Stomach (tissue), 9 donors: ENCODE data around the gene BRCA1. TPM values are rescaled to one million over a fixed set of nuclear protein-coding genes. Genes with fewer than 3 reads are reported as not detected.

Experiments used
- DNase-seq, 2 donors: peaks; one replicate each; pipeline versions ENCODE4 v3.0.0 to v3.0.0-alpha.2; 2013 to 2019
- H3K27ac ChIP-seq, 5 donors: fragments of 200-600 bp in 4 of 5; sonication (generic) in 4 of 5; one replicate each; pipeline ENCODE4 v1.5.1; 2013 to 2019; ENCODE audit warnings: mild to moderate bottlenecking in 1 of 5, moderate library complexity in 1 of 5
- H3K27me3 ChIP-seq, 3 donors: fragments of 200-600 bp; sonication (generic); one replicate each; pipeline ENCODE4 v1.5.1; 2017 to 2019; ENCODE audit warnings: mixed run types in 1 of 3
- H3K36me3 ChIP-seq, 4 donors: fragments of 200-600 bp; sonication (generic); 1 replicate in 3 of 4; 2 replicates in 1 of 4; pipeline ENCODE4 v1.5.1; 2016 to 2019
- H3K4me1 ChIP-seq, 4 donors: fragments of 200-600 bp; sonication (generic); one replicate each; pipeline ENCODE4 v1.5.1; 2016 to 2019
- H3K4me3 ChIP-seq, 4 donors: fragments of 200-600 bp; sonication (generic) in 3 of 4; one replicate each; pipeline ENCODE4 v1.5.1; 2016 to 2019; ENCODE audit warnings: mild to moderate bottlenecking in 1 of 4
- H3K9me3 ChIP-seq, 4 donors: fragments of 200-600 bp; sonication (generic); one replicate each; pipeline ENCODE4 v1.5.1; 2016 to 2019
- CTCF ChIP-seq, 7 experiments: fragments of 450-650 bp in 4 of 7; fragments of 200-600 bp in 3 of 7; sonication (generic) in 3 of 7; IDR thresholded peaks; one replicate each; pipeline ENCODE4 v1.5.1; 2016 to 2019; ENCODE audit warnings: antibody characterized with exemption in 7 of 7, control low read depth in 2 of 7, mild to moderate bottlenecking in 1 of 7
- EP300 ChIP-seq: sonication (generic); formaldehyde crosslinking; IDR thresholded peaks from one replicate; pipeline ENCODE4 v1.6.1; 2017; ENCODE audit warnings: antibody characterized with exemption
- POLR2A ChIP-seq, 4 donors: fragments of 450-650 bp; IDR thresholded peaks; one replicate each; pipeline ENCODE4 v1.6.1; 2016; ENCODE audit warnings: antibody characterized with exemption in 4 of 4, control low read depth in 2 of 4, mild to moderate bottlenecking in 1 of 4, moderate library complexity in 1 of 4
- POLR2AphosphoS5 ChIP-seq, 3 donors: sonication (generic); formaldehyde crosslinking; IDR thresholded peaks; one replicate each; pipeline ENCODE4 v1.6.1; 2016; ENCODE audit warnings: antibody characterized with exemption in 3 of 3
- WGBS, 5 donors: extraction: QIAGEN DNeasy Blood & Tissue Kit in 3 of 5; methylation state at CpG; one replicate each; pipeline versions ENCODE4 v1.1.5 to v1.1.7; 2013 to 2018; 5-methylcytosine and 5-hydroxymethylcytosine counted together
- intact Hi-C: fragments of 100-400 bp; cut with DNase I; formaldehyde crosslinking; loops from one replicate; pipeline ENCODE4 v1.15.1; 2023; ENCODE audit warnings: low total_unique reads
- polyA plus RNA-seq, 3 donors: library from polyadenylated mRNA; stranded (reverse); fragments of 200-250 nt; gene quantifications; one replicate each; pipeline ENCODE4 v1.2.3, GENCODE V29; 2013
- total RNA-seq, 5 donors: library from RNA; depleted of rRNA; stranded (reverse); fragments of >200 nt; gene quantifications; one replicate each; pipeline versions ENCODE4 v1.1.0 to v1.2.3, GENCODE V29; 2014 to 2016
- donor health status: healthy with polysubstance abuse.
- donor health status: Bipolar disorder and iron deficiency.
- donor health status: healthy.

Gene BRCA1
- total and polyA plus RNA-seq, 8 donors = 2.0 to 47.5 (median 14.3) TPM

GRCh38 chr17:43151880-43152456, 26.8 kb upstream of the BRCA1 start:
- Histone ChIP-seq H3K27me3 (no peaks in the 10 kb centered on the region), H3K4me1 (no peaks in the 10 kb centered on the region), H3K36me3 (peaks cover 0 to 26% (median 11%) of the 10 kb centered on the region in 4 donors), H3K4me3 (no peak overlapping the region), H3K9me3 (peaks cover 0 to 2% (median 0%) of the 10 kb centered on the region in 4 donors), H3K27ac (no peak overlapping the region)
- DNase-seq = no peak
- WGBS, 5 donors = 94 to 98% (median 96%) methylated on average over 3 of the region's 3 CpGs
- intact Hi-C loops = no loop called here
- no peak for TF ChIP-seq CTCF (IDR thresholded peaks at IDR 0.05)
- TF ChIP-seq EP300 = no peak

- H3K27ac ChIP-seq = no peak overlapping the region
- no peaks in the 10 kb centered on the region for H3K9me3 ChIP-seq
- intact Hi-C loops = no loop called here
- H3K4me1 ChIP-seq = no peaks in the 10 kb centered on the region
- 85 to 93% (median 91%) methylated on average over 4 of the region's 4 CpGs for whole genome bisulfite sequencing, 5 donors
- TF ChIP-seq CTCF (IDR thresholded peaks at IDR 0.05) (no peak), EP300 (no peak), POLR2A (IDR thresholded peaks at IDR 0.05) (no peak), POLR2AphosphoS5 (IDR thresholded peaks at IDR 0.05) (no peak)
- H3K4me3 ChIP-seq = no peak overlapping the region
- DNase-seq = no peak
- no peaks in the 10 kb centered on the region for H3K27me3 ChIP-seq
- H3K36me3 ChIP-seq = peaks cover 9 to 45% (median 30%) of the 10 kb centered on the region in 4 donors
Observed at GRCh38 chr17:43146649-43147048, 21.5 kb upstream of the BRCA1 start.

- no peak for DNase-seq
- no peak for TF ChIP-seq POLR2AphosphoS5 (IDR thresholded peaks at IDR 0.05)
- no peak for TF ChIP-seq CTCF (IDR thresholded peaks at IDR 0.05)
- TF ChIP-seq POLR2A (IDR thresholded peaks at IDR 0.05) = no peak
- TF ChIP-seq EP300 = no peak
Observed at GRCh38 chr17:43143201-43143600, 18.0 kb upstream of the BRCA1 start.

GRCh38 chr17:43142153-43142552, 17.0 kb upstream of the BRCA1 start:
- WGBS, 5 donors = 89 to 94% (median 92%) methylated on average over 5 of the region's 5 CpGs
- no peak for DNase-seq
- Histone ChIP-seq H3K4me3 (no peak overlapping the region), H3K9me3 (no peaks in the 10 kb centered on the region), H3K36me3 (peaks cover 9 to 48% (median 28%) of the 10 kb centered on the region in 4 donors), H3K4me1 (no peaks in the 10 kb centered on the region), H3K27me3 (no peaks in the 10 kb centered on the region), H3K27ac (no peak overlapping the region)
- TF ChIP-seq POLR2A (IDR thresholded peaks at IDR 0.05) (no peak), CTCF (IDR thresholded peaks at IDR 0.05) (no peak), POLR2AphosphoS5 (IDR thresholded peaks at IDR 0.05) (no peak), EP300 (no peak)
- intact Hi-C loops = no loop called here

More at GRCh38 chr17:43143201-43143600, 18.0 kb upstream of the BRCA1 start:
- intact Hi-C loops = no loop called here
- H3K9me3 ChIP-seq = no peaks in the 10 kb centered on the region
- H3K27me3 ChIP-seq = no peaks in the 10 kb centered on the region
- no peaks in the 10 kb centered on the region for H3K4me1 ChIP-seq
- WGBS, 5 donors = 80 to 91% (median 89%) methylated on average over 5 of the region's 5 CpGs
- peaks cover 9 to 54% (median 30%) of the 10 kb centered on the region in 4 donors for H3K36me3 ChIP-seq
- H3K4me3 ChIP-seq = no peak overlapping the region
- no peak overlapping the region for H3K27ac ChIP-seq
